ENCODE measurements around the gene SLC15A5. TPM values are rescaled to one million over a fixed set of nuclear protein-coding genes. Genes with fewer than 3 reads are reported as not detected.

The SLC15A5 gene, protein sequence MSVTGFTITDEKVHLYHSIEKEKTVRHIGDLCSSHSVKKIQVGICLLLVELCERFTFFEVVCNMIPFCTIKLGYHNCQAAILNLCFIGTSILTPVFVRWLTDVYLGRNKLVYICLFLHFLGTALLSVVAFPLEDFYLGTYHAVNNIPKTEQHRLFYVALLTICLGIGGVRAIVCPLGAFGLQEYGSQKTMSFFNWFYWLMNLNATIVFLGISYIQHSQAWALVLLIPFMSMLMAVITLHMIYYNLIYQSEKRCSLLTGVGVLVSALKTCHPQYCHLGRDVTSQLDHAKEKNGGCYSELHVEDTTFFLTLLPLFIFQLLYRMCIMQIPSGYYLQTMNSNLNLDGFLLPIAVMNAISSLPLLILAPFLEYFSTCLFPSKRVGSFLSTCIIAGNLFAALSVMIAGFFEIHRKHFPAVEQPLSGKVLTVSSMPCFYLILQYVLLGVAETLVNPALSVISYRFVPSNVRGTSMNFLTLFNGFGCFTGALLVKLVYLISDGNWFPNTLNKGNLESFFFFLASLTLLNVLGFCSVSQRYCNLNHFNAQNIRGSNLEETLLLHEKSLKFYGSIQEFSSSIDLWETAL
- not detected in 5 replicates for total RNA-seq (2022; extraction: Qiagen RNA extraction; ENCODE audit: low read depth)

DNA sequence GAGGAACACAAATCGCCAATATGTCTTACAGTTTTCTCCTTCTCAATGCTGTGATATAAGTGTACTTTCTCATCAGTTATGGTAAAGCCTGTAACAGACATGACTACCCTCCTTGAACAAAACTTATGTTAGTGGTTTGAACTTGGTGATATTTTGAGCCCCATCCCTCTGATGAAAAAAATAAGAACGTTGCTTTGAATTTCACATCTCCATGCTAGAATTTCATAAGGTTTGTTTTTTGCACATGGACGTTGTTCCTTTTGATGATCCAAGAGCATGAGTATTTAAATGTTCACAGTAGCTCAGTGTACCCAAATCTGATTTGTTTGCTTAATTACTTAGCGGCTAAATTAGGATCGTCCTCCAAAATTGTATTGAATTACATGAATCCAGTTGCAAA lies at the start of gene SLC15A5:
Gene SLC15A5, minus strand, starts transcription at position 101 of the 400 bp plus-strand sequence. Its CDS starts 0 bp downstream, at position 101.

Other genes with a start within 250 kb of the SLC15A5 start
- gene MGST1, start 70.0 kb upstream of the SLC15A5 start, total RNA-seq (2022; extraction: Qiagen RNA extraction; ENCODE audit: low read depth) = 633 to 934 TPM (median 723 TPM) in 5 replicates